HG03521 (cell line): Measurements from ENCODE around the gene UBE2A.

Experiments
- ATAC-seq: cut with Tn5 transposase; IDR thresholded peaks from one replicate; pipeline ENCODE4 v1.9.1; 2021; ENCODE audit warnings: mild to moderate bottlenecking, moderate library complexity; ENCODE audit not compliant: unreplicated experiment

The UBE2A gene

GRCh38 chrX:119574394-119575266 lies at the start of gene UBE2A:
Gene UBE2A (plus strand): TSS chrX:119574563. CDS start chrX:119574712, 149 bp downstream.
- peak; percentile 68 for ATAC-seq

DNA sequence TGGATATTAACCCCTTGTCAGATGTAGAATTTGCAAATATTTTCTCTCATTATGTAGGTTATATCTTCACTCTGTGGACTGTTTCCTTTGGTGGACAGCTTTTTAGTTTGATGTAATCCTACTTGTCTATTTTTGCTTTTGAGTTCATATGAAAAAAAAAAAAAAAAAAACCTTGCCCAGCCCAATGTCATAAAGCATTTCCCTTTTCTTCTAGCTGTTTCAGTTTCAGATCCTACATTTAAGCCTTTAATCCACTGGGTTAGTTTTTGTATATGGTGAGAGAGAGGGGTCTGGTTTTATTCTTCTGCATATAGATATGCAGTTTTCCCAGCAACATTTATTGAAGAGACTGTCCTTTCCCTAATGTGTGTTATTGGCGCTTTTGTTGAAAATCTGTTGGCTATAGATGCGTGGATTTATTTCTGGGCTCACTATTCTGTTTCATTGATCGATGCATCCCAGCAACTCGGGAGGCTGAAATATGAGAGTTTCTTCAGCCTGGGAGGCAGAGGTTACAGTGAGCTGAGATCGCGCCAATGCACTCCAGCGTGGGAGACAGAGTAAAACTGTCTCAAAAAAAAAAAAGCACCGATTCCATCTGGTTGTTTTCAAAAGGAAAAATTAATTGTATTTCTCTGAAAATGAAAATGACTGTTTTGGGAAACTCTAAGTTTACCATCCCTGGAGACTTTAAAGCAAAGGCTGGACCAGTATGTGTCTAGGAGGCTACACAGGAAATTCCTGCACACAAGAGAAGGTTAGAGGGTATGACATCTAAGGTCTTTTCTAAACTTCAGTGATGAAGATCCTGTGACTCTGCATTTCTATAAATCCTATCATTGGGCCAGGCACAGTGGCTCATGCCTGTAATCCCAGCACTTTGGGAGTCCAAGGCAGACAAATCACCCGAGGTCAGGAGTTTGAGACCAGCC lies 44.8 kb upstream of the UBE2A start:
- no peak for ATAC-seq

DNA sequence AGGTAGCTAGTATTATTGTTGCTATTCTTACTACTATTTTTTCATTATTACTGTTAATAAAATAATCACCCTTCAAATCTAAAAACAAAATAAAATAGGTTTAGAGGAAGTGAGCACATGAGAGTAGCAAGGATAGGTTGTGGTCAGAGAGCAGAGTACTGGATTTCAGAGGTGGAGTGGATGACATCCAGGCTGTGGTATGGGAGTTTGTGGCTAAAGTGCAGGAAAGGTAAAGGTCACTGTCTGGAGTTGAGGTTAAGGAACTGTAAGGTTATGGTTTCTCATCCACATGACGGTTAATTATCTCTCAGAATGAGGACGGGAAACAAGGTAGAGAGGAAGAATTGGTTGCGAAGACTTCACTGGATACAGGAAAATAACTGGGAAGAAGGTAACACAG lies 36.9 kb upstream of the UBE2A start:
- no peak for ATAC-seq

- no peak for ATAC-seq
These were observed 34.5 kb upstream of the UBE2A start for GRCh38 chrX:119539872-119540271.

GRCh38 chrX:119541188-119541587 lies 33.2 kb upstream of the UBE2A start:
- ATAC-seq, result no peak

- ATAC-seq, result no peak
These were observed 24.9 kb upstream of the UBE2A start for GRCh38 chrX:119549327-119550016.

GRCh38 chrX:119552508-119552907 lies 21.9 kb upstream of the UBE2A start:
- no peak for ATAC-seq

- peak; percentile 88 for ATAC-seq
These were observed 9.2 kb upstream of the UBE2A start, which contains the start of gene STEEP1 for GRCh38 chrX:119565107-119565663. Gene STEEP1 (minus strand): TSS chrX:119565409. CDS start chrX:119565355, 54 bp downstream.

DNA sequence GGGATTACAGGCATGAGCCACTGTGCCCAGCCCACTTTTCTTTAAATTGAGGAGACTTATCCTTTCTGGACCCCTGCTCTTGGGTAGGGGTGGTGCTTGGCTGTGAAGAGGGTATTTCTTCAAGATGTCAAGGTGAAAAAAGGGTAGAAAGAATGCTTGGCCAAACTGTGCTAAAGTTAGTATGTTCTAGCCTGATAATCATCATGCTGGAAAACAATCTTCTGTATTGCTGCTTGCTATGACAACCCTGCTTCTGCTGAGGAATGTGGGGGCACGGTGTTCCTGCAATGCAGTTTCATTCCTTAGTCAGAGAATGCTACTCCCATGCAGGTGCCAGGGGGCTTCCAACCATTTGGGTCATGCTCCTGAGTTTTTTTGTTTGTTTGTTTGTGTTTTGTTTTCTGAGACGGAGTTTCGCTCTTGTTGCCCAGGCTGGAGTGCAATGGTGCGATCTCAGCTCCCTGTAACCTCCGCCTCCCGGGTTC lies 4.0 kb upstream of the UBE2A start:
- no peak for ATAC-seq

- no peak for ATAC-seq
These were observed 1.1 kb upstream of the UBE2A start for GRCh38 chrX:119573222-119573621.

DNA sequence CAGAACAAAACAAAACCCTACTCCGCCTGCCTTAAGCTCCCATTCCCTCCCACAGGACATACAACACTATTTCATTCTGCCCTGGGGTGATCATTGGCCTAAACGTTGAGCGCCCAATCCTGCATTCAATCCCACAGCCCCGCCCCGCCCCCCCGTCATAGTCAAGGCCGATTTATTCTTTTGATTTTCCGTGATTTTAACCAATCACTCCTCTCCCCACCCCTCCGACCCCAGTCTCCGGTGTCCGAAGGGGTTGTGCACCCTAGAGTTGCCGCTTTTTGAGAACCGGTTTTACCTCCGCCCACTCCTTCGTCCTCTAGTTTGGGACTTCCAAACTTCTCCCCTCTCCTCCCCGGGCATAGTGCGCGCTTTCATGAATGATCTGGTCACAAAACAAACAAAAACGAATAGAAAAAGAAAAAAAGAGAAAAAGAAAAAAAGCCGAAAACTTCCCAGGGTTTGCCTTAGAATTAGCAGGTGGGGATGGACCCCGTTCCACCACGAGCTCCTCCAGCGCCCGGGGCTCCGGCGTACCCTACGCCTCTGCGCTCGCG lies 446 bp upstream of the UBE2A start:
- ATAC-seq, result no peak

DNA sequence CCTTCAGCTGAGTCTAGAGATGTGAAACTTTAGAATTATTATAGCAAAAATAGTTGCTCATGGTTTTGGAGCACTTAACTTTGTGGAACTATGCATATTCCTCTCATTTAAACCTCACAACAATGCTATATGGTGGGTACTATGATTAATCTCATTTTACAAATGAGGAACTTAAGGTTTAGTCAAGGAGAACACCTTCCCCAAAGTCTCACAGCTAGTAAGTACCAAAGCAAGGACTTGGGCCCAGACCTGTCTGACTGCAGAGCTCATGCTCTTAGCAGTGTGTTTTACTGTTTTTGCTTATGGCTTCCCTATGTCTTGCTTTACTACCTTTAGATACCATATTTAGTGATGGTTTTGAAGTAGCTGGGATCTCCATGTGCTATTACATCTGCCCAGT lies 5.1 kb downstream of the UBE2A start:
- no peak for ATAC-seq

- ATAC-seq, result no peak
These were observed 9.2 kb downstream of the UBE2A start for GRCh38 chrX:119583431-119584059.

- ATAC-seq, result no peak
These were observed 15.4 kb downstream of the UBE2A start for GRCh38 chrX:119589810-119590209.

- ATAC-seq, result no peak
These were observed 28.4 kb downstream of the UBE2A start for GRCh38 chrX:119602701-119603255.

GRCh38 chrX:119604766-119605463 lies 30.6 kb downstream of the UBE2A start:
- no peak for ATAC-seq

DNA sequence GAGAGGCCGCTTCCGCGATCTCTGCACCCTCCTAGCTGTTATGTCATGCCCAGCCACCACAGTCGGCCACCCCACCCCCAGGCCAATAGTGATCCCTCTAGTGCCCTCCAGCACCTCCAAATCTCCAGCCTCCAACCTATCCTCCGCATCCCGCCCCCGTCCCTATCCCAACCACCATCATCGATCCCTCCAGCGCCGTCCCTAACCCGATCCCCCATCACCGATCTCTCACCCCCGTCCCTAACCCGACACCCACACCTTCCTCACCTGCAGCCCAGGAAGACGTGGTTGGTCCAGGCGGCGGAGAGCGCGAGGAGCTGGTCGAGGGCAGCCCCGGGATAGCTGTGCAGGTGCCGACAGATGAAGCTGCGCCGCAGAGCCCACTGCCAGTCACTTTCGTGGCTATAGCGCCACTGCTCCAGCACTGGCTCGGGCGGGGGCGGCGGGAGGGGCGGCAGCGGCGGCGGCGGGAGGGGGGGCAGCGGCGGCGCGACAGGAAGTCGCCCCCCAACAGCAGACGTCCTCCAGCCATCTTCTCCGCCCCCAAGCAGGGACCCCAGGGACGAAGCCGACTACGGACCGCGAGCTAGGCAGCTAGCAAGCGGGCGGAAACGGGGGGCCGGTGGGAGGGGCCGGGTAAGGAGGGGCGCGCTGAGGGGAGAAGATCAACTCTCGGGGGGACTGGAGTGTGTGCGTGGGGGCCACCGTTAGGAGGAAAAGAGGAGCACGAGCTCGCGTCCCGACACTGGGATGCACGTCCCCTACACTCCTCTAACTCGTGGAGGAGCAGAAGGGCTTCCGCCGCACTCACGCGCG lies 31.3 kb downstream of the UBE2A start:
- peak; percentile 42 for ATAC-seq
